A549 (cell line): ENCODE data around the gene ERAP2. TPM values are rescaled to one million over a fixed set of nuclear protein-coding genes. Genes with fewer than 3 reads are reported as not detected.

Experiments used
- ATAC-seq, 2 experiments: fragments of 200-7000 bp in 1 of 2; fragments of >200 bp in 1 of 2; cut with Nextera tagmentation in 1 of 2; cut with Tn5 transposase in 1 of 2; 3 replicates each; pipeline versions ENCODE4 v1.8.0 to v1.9.1; 2018 to 2020; ENCODE audit warnings: mild to moderate bottlenecking in 1 of 2, moderate library complexity in 1 of 2
- CTCF ChIA-PET: fragments of 300-600 bp; sonication (Branson Sonifier 250); formaldehyde crosslinking; extraction: SDS; loops from one replicate; lab custom pipeline; 2021; ENCODE audit warnings: antibody characterized with exemption, inconsistent platforms; lab: Yijun Ruan, JAX
- POLR2A ChIA-PET: fragments of 350-600 bp; formaldehyde crosslinking; extraction: SDS; loops from one replicate; lab custom pipeline; 2021; ENCODE audit warnings: antibody characterized with exemption, inconsistent platforms; lab: Yijun Ruan, JAX
- DNase-seq, 2 experiments: peaks; one replicate each; pipeline versions ENCODE4 v3.0.0 to v3.0.0-alpha.2; 2011 to 2016; ENCODE audit warnings: low read depth in 1 of 2, low spot score in 1 of 2
- FAIRE-seq: peaks from 2 replicates; lab custom pipeline; 2011; peaks lifted over from hg19 to GRCh38; lab: Jason Lieb, UNC
- H3K27ac ChIP-seq, 2 experiments: fragments of >200 bp; sonication (Bioruptor Twin); formaldehyde crosslinking; 3 replicates each; pipeline ENCODE4 v1.5.1; 2016 to 2017
- H3K4me1 ChIP-seq: fragments of >200 bp; sonication (Bioruptor Twin); formaldehyde crosslinking; 3 replicates; pipeline ENCODE4 v1.6.1; 2016
- H3K4me2 ChIP-seq: fragments of >200 bp; sonication (Bioruptor Twin); formaldehyde crosslinking; 3 replicates; pipeline ENCODE4 v1.6.1; 2016
- H3K4me3 ChIP-seq: fragments of >200 bp; sonication (Bioruptor Twin); formaldehyde crosslinking; 3 replicates; pipeline ENCODE4 v1.5.1; 2016
- H3K9me3 ChIP-seq: fragments of >200 bp; sonication (Bioruptor Twin); formaldehyde crosslinking; 3 replicates; pipeline ENCODE4 v1.6.1; 2016
- EHF ChIP-seq: fragments of 250-450 bp; sonication (Bioruptor Pico); IDR thresholded peaks from 2 replicates; pipeline ENCODE4 v1.5.0; 2020; ENCODE audit warnings: mild to moderate bottlenecking
- EP300 ChIP-seq, 2 experiments: fragments of >200 bp; sonication (Bioruptor Twin); formaldehyde crosslinking; IDR thresholded peaks; 2 replicates in 1 of 2; 3 replicates in 1 of 2; pipeline ENCODE4 v1.6.1; 2016 to 2017
- ESRRA ChIP-seq: fragments of 150-350 bp; IDR thresholded peaks from 2 replicates; pipeline ENCODE4 v1.6.1; 2014; ENCODE audit warnings: mild to moderate bottlenecking, low read length, borderline replicate concordance
- FOSL2 ChIP-seq, 2 experiments: fragments of 450-650 bp in 1 of 2; fragments of >200 bp in 1 of 2; sonication (Bioruptor Twin) in 1 of 2; formaldehyde crosslinking; IDR thresholded peaks; 2 replicates each; pipeline versions ENCODE4 v1.5.0 to v1.6.1; 2016 to 2020; ENCODE audit warnings: mild to moderate bottlenecking in 1 of 2, moderate library complexity in 1 of 2
- GATA3 ChIP-seq: IDR thresholded peaks from 2 replicates; pipeline ENCODE4 v1.6.1; 2012; ENCODE audit warnings: borderline replicate concordance
- MAZ ChIP-seq: fragments of 150-350 bp; IDR thresholded peaks from 2 replicates; pipeline ENCODE4 v1.6.1; 2014; ENCODE audit warnings: antibody characterized with exemption, low read depth, low read length, borderline replicate concordance
- NR3C1 ChIP-seq: fragments of >200 bp; sonication (Bioruptor Twin); formaldehyde crosslinking; IDR thresholded peaks from 3 replicates; pipeline ENCODE4 v1.6.1; 2017
- PHF8 ChIP-seq: fragments of 200-600 bp; sonication (generic); IDR thresholded peaks from 2 replicates; pipeline ENCODE4 v1.6.1; 2016; ENCODE audit warnings: low read depth, mild to moderate bottlenecking, antibody characterized with exemption, moderate library complexity, borderline replicate concordance
- POLR2A ChIP-seq: IDR thresholded peaks from 2 replicates; pipeline ENCODE4 v1.6.1; 2012; ENCODE audit warnings: mild to moderate bottlenecking, low read length
- ZFP36 ChIP-seq: fragments of 450-650 bp; IDR thresholded peaks from 2 replicates; pipeline ENCODE4 v1.6.1; 2014; ENCODE audit warnings: borderline replicate concordance; ENCODE audit not compliant: partially characterized antibody
- ZNF302 ChIP-seq: fragments of 250-450 bp; sonication (Bioruptor Pico); IDR thresholded peaks from 2 replicates; pipeline ENCODE4 v1.9.0; 2021; ENCODE audit warnings: inconsistent platforms, mild to moderate bottlenecking, moderate library complexity
- ZSCAN20 ChIP-seq: fragments of 250-450 bp; sonication (Bioruptor Pico); IDR thresholded peaks from 2 replicates; pipeline ENCODE4 v1.8.0; 2022; ENCODE audit warnings: mild to moderate bottlenecking, moderate library complexity
- WGBS: methylation state at CpG from one replicate; pipeline ENCODE4 v1.1.6; 2017; ENCODE audit errors: missing lambda C conversion rate; 5-methylcytosine and 5-hydroxymethylcytosine counted together
- polyA plus RNA-seq, 4 experiments: library from polyadenylated mRNA; depleted of rRNA in 3 of 4; stranded (reverse); fragments of >200 nt; fragmentation: RNase III in 1 of 4; extraction: RNeasy Plus Mini Kit Qiagen cat#74134 plus additional on column Dnase treatment in 1 of 4; gene quantifications; 2 replicates in 3 of 4; 3 replicates in 1 of 4; pipeline ENCODE4 v1.2.3, GENCODE V29; 2011 to 2017
- small RNA-seq, 6 experiments: library from RNA; depleted of rRNA; stranded (forward); fragments of <200 nt; gene quantifications; one replicate each; pipeline ENCODE3, GENCODE V24; 2012
- TF ChIP-seq, protein P1 (sequence below): fragments of 450-650 bp; IDR thresholded peaks from 2 replicates; pipeline ENCODE4 v1.6.1; 2014; ENCODE audit warnings: antibody characterized with exemption
- TF ChIP-seq, protein P2 (sequence below): fragments of 250-450 bp; sonication (Bioruptor Pico); IDR thresholded peaks from 2 replicates; pipeline ENCODE4 v1.5.0; 2021; ENCODE audit warnings: mild to moderate bottlenecking, moderate library complexity, borderline replicate concordance

Gene ERAP2
- polyA plus RNA-seq, 2 of the 4 experiments (the other 2 are of a cell fraction), result 1.0 to 2.2 TPM

DNA sequence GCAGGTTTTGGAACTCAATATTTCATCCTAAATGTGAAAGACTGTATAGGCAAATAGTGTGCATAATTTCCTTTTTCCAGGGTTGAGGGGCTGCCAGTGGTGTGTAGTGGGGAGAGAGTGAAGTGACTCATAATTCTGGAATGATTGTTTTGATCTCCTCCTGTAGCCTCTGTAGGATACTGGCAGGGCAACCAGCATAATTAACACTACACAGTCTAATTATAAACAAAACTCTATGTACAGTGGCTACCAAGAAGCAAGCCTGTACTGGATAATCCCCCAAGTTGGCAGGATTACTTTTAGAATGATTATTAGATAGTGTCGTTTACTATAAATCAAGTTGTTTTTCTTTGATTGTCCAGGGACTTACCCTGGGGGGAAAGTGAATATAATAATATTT lies 91.8 kb downstream of the ERAP2 start:
- no peak for TF ChIP-seq FOSL2 (IDR thresholded peaks at IDR 0.05)
- TF ChIP-seq FOSL2 (CRISPR knock-in tag; IDR thresholded peaks at IDR 0.05), result peak; percentile 21; the same call in 1 of the 2 replicates
- TF ChIP-seq ESRRA, result no peak
- TF ChIP-seq POLR2A, result no peak
- POLR2A ChIA-PET, result no interaction called here
- H3K4me2 ChIP-seq, result peak overlapping the region; percentile 52
- CTCF ChIA-PET, result no interaction called here
- ATAC-seq (peak; percentile 50 to 80; a peak in 4 of 6 replicates), DNase-seq (peak in 1 of 2 experiments; percentile 7), FAIRE-seq (no peak)
- 18% methylated on average over 1 of the region's 1 CpG for WGBS
- H3K4me3 ChIP-seq, result no peak overlapping the region
- H3K9me3 ChIP-seq, result no peaks in the 10 kb centered on the region
- H3K4me1 ChIP-seq, result peaks cover 20% of the 10 kb centered on the region
- H3K27ac ChIP-seq, result no peak overlapping the region

DNA sequence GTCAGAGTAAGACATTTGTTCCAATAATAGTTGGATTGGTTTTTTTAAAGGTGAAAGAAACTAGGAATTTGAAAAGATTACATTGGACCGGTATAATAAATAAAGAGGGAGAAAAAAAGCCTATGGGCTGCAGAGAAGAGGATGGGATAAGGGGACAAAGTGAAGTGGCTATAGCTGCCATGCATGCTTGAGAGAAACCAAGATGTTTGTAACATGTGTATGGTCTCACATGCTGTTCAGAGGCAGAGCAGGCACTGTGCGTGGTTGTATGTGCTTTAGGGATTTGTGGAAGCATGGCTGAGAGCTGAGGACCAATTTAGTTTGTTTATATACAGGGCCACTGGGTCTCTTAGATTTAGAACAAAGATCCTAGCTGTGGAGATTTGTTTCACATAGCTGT lies 92.3 kb downstream of the ERAP2 start:
- no peak overlapping the region for H3K4me3 ChIP-seq
- peaks cover 20% of the 10 kb centered on the region for H3K4me1 ChIP-seq
- H3K27ac ChIP-seq, result no peak overlapping the region
- CTCF ChIA-PET, result no interaction called here
- TF ChIP-seq, protein P1, sequence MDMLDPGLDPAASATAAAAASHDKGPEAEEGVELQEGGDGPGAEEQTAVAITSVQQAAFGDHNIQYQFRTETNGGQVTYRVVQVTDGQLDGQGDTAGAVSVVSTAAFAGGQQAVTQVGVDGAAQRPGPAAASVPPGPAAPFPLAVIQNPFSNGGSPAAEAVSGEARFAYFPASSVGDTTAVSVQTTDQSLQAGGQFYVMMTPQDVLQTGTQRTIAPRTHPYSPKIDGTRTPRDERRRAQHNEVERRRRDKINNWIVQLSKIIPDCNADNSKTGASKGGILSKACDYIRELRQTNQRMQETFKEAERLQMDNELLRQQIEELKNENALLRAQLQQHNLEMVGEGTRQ, result no peak
- TF ChIP-seq EHF (no peak), ZSCAN20 (CRISPR knock-in tag) (no peak), ZFP36 (no peak), PHF8 (no peak), GATA3 (no peak), ZNF302 (CRISPR knock-in tag) (no peak), ESRRA (no peak), NR3C1 (no peak), MAZ (no peak), EP300 (IDR thresholded peaks at IDR 0.05) (no peak)
- TF ChIP-seq, protein P2, sequence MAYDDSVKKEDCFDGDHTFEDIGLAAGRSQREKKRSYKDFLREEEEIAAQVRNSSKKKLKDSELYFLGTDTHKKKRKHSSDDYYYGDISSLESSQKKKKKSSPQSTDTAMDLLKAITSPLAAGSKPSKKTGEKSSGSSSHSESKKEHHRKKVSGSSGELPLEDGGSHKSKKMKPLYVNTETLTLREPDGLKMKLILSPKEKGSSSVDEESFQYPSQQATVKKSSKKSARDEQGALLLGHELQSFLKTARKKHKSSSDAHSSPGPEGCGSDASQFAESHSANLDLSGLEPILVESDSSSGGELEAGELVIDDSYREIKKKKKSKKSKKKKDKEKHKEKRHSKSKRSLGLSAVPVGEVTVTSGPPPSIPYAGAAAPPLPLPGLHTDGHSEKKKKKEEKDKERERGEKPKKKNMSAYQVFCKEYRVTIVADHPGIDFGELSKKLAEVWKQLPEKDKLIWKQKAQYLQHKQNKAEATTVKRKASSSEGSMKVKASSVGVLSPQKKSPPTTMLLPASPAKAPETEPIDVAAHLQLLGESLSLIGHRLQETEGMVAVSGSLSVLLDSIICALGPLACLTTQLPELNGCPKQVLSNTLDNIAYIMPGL (CRISPR knock-in tag), result no peak
- peak overlapping the region; percentile 52; the same call in 2 of the 3 replicates for H3K4me2 ChIP-seq
- 79% methylated on average over 2 of the region's 2 CpGs for WGBS
- FAIRE-seq, result no peak
- DNase-seq, result no peak
- ATAC-seq, result peak; percentile 30 to 62; a peak in 4 of 6 replicates
- H3K9me3 ChIP-seq, result no peaks in the 10 kb centered on the region
- POLR2A ChIA-PET, result no interaction called here

Small RNAs within 50 kb of the gene (small RNA-seq; reads per million reads assigned to genes)
- 0 reads per million in 6 experiments for gene RF00019

Other genes with a start within 250 kb of the ERAP2 start
- gene CAST, start 214.1 kb upstream of the ERAP2 start, polyA plus RNA-seq (2011; rRNA removed), result 223 and 257 TPM in 2 replicates
- gene CAST, start 214.1 kb upstream of the ERAP2 start, polyA plus RNA-seq (2017; fragmentation: RNase III; extraction: RNeasy Plus Mini Kit Qiagen cat#74134 plus additional on column Dnase treatment), result 150 to 172 TPM (median 163 TPM) in 3 replicates
- gene ERAP1, start 68.6 kb upstream of the ERAP2 start, polyA plus RNA-seq (2011; rRNA removed), result 28.2 and 32.7 TPM in 2 replicates
- gene ERAP1, start 68.6 kb upstream of the ERAP2 start, polyA plus RNA-seq (2017; fragmentation: RNase III; extraction: RNeasy Plus Mini Kit Qiagen cat#74134 plus additional on column Dnase treatment), result 7.6 to 8.6 TPM (median 8.4 TPM) in 3 replicates
- gene LNPEP, start 59.6 kb downstream of the ERAP2 start, polyA plus RNA-seq (2011; rRNA removed), result 19.1 and 19.7 TPM in 2 replicates
- 5.9 to 6.4 TPM (median 6.2 TPM) in 3 replicates for gene LNPEP, start 59.6 kb downstream of the ERAP2 start, polyA plus RNA-seq (2017; fragmentation: RNase III; extraction: RNeasy Plus Mini Kit Qiagen cat#74134 plus additional on column Dnase treatment)